Body of pancreas (tissue), 4 donors: ENCODE measurements around the gene DUSP5. TPM values are rescaled to one million over a fixed set of nuclear protein-coding genes. Genes with fewer than 3 reads are reported as not detected.

Experiments used
- ATAC-seq: fragments of 150-250 bp; one replicate; pipeline ENCODE4 v1.9.1; 2016
- DNase-seq, 4 donors: peaks; one replicate each; pipeline ENCODE4 v3.0.0-alpha.2; 2019
- H3K27ac ChIP-seq, 4 donors: fragments of 200-600 bp; sonication (generic); 1 replicate in 3 of 4; 2 replicates in 1 of 4; pipeline versions ENCODE4 v1.5.1 to v1.6.1; 2016 to 2019; ENCODE audit warnings: mild to moderate bottlenecking in 1 of 4, mixed read lengths in 1 of 4, moderate library complexity in 1 of 4
- H3K27me3 ChIP-seq, 2 donors: fragments of 200-600 bp; sonication (generic); one replicate each; pipeline ENCODE4 v1.6.0; 2016; ENCODE audit warnings: mild to moderate bottlenecking in 1 of 2
- H3K36me3 ChIP-seq, 2 donors: fragments of 200-600 bp; sonication (generic); replicated peaks in 1 of 2; 2 replicates each; pipeline ENCODE4 v1.5.1; 2016; ENCODE audit warnings: low read depth in 2 of 2; ENCODE audit not compliant: insufficient read depth in 1 of 2
- H3K4me1 ChIP-seq: fragments of 200-600 bp; sonication (generic); one replicate; pipeline ENCODE4 v1.6.0; 2016
- H3K4me3 ChIP-seq, 2 donors: fragments of 200-600 bp; sonication (generic); 1 replicate in 1 of 2; 2 replicates in 1 of 2; pipeline ENCODE4 v1.5.1; 2016 to 2019
- H3K9me3 ChIP-seq, 3 donors: fragments of 200-600 bp; sonication (generic); 1 replicate in 2 of 3; 2 replicates in 1 of 3; pipeline ENCODE4 v1.5.1; 2016
- POLR2A ChIP-seq, 3 donors: fragments of 450-650 bp; IDR thresholded peaks; one replicate each; pipeline ENCODE4 v1.6.1; 2016; ENCODE audit warnings: antibody characterized with exemption in 3 of 3, mild to moderate bottlenecking in 2 of 3
- WGBS, 2 donors: methylation state at CpG; one replicate each; pipeline ENCODE4 v1.1.5; 2017; 5-methylcytosine and 5-hydroxymethylcytosine counted together
- intact Hi-C: fragments of 100-400 bp; cut with DNase I; formaldehyde crosslinking; loops from one replicate; pipeline ENCODE4 v1.15.1; 2023
- total RNA-seq, 2 donors: library from RNA; depleted of rRNA; stranded (reverse); fragments of >200 nt; gene quantifications; one replicate each; pipeline ENCODE4 v1.1.0, GENCODE V29; 2016
- TF ChIP-seq, protein P1 (sequence below), 7 experiments: fragments of 450-650 bp in 4 of 7; fragments of 200-600 bp in 3 of 7; sonication (generic) in 3 of 7; IDR thresholded peaks; one replicate each; pipeline ENCODE4 v1.5.1; 2016 to 2019; ENCODE audit warnings: antibody characterized with exemption in 7 of 7

Gene DUSP5
- total RNA-seq, 2 donors from 2014 or later, result 6.2 to 9.2 TPM

DNA sequence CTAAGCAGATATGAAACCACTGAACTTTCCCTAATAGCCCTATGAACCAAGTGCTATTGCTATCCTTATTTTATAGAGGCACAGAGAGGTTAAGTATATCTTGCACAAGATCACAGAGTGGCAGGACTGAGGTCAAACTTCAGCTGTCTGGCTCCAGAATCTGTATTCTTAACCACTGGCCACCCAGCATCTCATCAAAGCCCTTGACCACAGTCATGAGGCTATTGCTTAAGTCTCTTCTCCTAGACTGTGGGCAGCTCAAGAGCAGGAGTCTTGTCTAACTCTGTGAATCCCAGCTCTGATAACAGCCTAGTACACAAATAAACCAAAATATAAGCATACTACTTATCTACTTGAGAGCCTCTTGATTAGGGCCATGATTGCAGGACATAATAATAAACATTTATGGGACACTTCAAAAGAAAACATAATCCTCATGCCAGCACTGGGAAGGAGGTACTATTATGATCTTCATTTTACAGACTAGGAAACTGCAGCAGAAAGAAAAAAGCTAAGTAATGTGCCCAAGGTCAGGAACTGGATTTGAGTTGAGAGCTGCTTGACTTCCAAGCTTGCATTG, 47.3 kb downstream of the DUSP5 start:
- intact Hi-C loops, result loop anchor here (5.0 to 10.0 kb wide), 2 partner anchors 190 to 228 kb away; no protein-coding TSS in a partner anchor
- no peak overlapping the region for H3K4me3 ChIP-seq
- no peak for ATAC-seq

DNA sequence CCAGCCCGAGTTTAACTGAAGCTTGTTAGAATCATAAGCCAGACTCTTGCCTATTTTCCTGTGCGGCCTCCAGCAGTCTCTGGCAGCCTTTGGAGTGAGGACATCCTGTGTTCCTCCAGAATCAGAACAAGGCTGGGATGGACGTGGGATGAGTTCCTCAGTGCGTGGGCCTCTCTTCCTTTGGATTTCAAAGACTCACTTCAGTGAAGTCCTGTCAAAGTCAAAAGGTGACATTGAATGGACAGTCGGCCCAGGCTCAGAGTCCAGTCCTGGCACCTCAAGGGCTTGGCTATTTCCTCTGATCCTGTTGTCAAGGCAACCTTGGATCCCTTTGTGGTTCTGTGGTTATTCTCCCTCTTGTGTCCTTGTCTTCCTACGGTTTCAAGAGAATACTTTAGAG, 48.4 kb downstream of the DUSP5 start:
- Histone ChIP-seq H3K9me3 (no peaks in the 10 kb centered on the region), H3K36me3 (no peaks in the 10 kb centered on the region), H3K4me3 (no peak overlapping the region), H3K27ac (no peak overlapping the region), H3K4me1 (no peaks in the 10 kb centered on the region), H3K27me3 (no peaks in the 10 kb centered on the region)
- WGBS, 2 donors, result 68 to 72% methylated on average over 6 of the region's 6 CpGs
- intact Hi-C loops, result loop anchor here (10.0 kb wide), 1 partner anchor 191 kb away; no protein-coding TSS in a partner anchor
- no peak for ATAC-seq
- TF ChIP-seq, protein P1, sequence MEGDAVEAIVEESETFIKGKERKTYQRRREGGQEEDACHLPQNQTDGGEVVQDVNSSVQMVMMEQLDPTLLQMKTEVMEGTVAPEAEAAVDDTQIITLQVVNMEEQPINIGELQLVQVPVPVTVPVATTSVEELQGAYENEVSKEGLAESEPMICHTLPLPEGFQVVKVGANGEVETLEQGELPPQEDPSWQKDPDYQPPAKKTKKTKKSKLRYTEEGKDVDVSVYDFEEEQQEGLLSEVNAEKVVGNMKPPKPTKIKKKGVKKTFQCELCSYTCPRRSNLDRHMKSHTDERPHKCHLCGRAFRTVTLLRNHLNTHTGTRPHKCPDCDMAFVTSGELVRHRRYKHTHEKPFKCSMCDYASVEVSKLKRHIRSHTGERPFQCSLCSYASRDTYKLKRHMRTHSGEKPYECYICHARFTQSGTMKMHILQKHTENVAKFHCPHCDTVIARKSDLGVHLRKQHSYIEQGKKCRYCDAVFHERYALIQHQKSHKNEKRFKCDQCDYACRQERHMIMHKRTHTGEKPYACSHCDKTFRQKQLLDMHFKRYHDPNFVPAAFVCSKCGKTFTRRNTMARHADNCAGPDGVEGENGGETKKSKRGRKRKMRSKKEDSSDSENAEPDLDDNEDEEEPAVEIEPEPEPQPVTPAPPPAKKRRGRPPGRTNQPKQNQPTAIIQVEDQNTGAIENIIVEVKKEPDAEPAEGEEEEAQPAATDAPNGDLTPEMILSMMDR (IDR thresholded peaks at IDR 0.05), result no peak
- no peak for TF ChIP-seq POLR2A (IDR thresholded peaks at IDR 0.05)
- no peak for DNase-seq

More for the DNA sequence above, 47.3 kb downstream of the DUSP5 start:
- TF ChIP-seq POLR2A (IDR thresholded peaks at IDR 0.05), result no peak
- TF ChIP-seq, protein P1 (IDR thresholded peaks at IDR 0.05), result no peak
- Histone ChIP-seq H3K9me3 (no peaks in the 10 kb centered on the region), H3K36me3 (no peaks in the 10 kb centered on the region), H3K27ac (no peak overlapping the region), H3K4me1 (no peaks in the 10 kb centered on the region), H3K27me3 (no peaks in the 10 kb centered on the region)
- DNase-seq, result no peak

DNA sequence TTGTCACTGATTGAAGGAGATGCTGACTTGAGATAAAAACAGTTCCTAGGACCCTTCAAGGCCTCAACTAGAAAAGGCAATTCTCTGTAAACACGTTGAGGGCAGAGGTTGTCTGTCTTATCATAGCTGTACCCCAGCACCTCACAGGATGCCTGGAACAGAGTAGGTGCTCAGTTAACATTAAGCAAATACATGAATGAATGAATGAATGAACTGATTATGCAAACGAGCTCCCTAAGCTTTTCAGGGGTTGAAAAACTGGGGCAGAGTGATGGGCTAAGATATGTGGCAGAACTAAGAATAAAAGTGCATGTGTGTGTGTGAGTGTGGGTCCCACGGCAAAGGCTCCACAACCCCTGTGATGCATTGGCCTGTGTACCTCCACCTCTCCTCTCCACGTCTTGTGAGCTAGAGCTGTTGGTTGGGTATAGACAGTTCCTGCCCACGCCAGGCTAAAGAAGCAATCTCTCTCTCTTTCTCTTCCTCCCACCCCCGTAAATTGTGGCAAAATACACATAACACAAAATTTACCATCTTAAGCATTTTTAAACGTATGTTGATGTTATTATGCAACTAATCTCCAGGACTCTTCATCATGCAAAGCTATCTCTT, 48.9 kb downstream of the DUSP5 start:
- H3K4me1 ChIP-seq, result no peaks in the 10 kb centered on the region
- no peaks in the 10 kb centered on the region for H3K9me3 ChIP-seq
- H3K27me3 ChIP-seq, result no peaks in the 10 kb centered on the region
- no peaks in the 10 kb centered on the region for H3K36me3 ChIP-seq
- intact Hi-C loops, result loop anchor here (10.0 kb wide), 1 partner anchor 192 kb away; no protein-coding TSS in a partner anchor
- no peak for TF ChIP-seq POLR2A (IDR thresholded peaks at IDR 0.05)
- TF ChIP-seq, protein P1 (IDR thresholded peaks at IDR 0.05), result no peak
- WGBS, 2 donors, result 48 to 49% methylated on average over 7 of the region's 7 CpGs
- DNase-seq (no peak), ATAC-seq (no peak)
- no peak overlapping the region for H3K27ac ChIP-seq
- H3K4me3 ChIP-seq, result no peak overlapping the region

DNA sequence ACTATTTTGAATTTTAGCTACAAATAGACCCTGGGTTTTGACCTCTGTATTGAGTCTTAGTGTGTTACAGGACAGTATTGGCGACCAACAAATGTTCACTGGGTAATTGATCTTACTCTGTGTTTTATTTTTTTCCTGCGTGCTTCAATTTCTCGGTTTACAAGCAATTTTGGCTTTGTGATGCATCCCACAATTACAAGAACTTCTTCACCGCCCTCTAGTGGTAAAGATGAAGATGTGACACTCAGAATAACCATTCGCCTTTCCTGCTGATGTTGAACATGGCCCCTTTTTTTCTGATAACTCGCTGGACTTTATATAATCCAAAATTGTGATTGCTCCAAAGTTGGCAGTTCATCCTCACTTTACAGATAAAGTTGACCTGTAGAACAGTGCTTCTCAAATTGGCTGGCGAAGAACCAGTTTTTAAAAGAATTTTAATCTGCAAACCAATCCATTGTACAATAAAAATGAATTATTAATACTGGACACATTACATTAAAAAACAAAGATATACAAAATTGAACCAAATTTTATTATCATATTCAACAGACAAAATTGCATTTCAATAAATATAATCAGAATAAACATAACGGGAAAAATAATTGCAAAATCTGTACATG, 49.5 kb downstream of the DUSP5 start:
- Histone ChIP-seq H3K9me3 (no peaks in the 10 kb centered on the region), H3K36me3 (no peaks in the 10 kb centered on the region), H3K27me3 (no peaks in the 10 kb centered on the region), H3K27ac (no peak overlapping the region), H3K4me1 (no peaks in the 10 kb centered on the region), H3K4me3 (no peak overlapping the region)
- intact Hi-C loops, result loop anchor here (10.0 kb wide), 1 partner anchor 192 kb away; no protein-coding TSS in a partner anchor
- ATAC-seq (peak; percentile 76), DNase-seq (no peak)
- TF ChIP-seq, protein P1 (IDR thresholded peaks at IDR 0.05), result peak; percentile 65 to 83 (median 79)
- no peak for TF ChIP-seq POLR2A (IDR thresholded peaks at IDR 0.05)
- WGBS, 2 donors, result 5 to 7% methylated on average over 8 of the region's 8 CpGs
